T-helper 1 cell treated with Interleukin-12 subunit alpha and Interleukin-12 subunit beta and Interleukin-4 antibody, amounts not matched to agents 30 μg/mL and 1 μg/mL, for 36 hours (primary cell): ENCODE measurements around the gene CKB.

Experiments
- H3K27ac Mint-ChIP-seq: one replicate; pipeline ENCODE4 v1.8.0; 2021; ENCODE audit warnings: mild to moderate bottlenecking, mixed read lengths
- H3K27me3 Mint-ChIP-seq: one replicate; pipeline ENCODE4 v1.8.0; 2021; ENCODE audit warnings: low read depth, mixed read lengths
- H3K36me3 Mint-ChIP-seq: one replicate; pipeline ENCODE4 v1.8.0; 2021; ENCODE audit warnings: low read depth, mixed read lengths
- H3K4me1 Mint-ChIP-seq: one replicate; pipeline ENCODE4 v1.8.0; 2021; ENCODE audit warnings: low read depth, mixed read lengths
- H3K4me3 Mint-ChIP-seq: one replicate; pipeline ENCODE4 v1.8.0; 2021; ENCODE audit warnings: mild to moderate bottlenecking, moderate library complexity, mixed read lengths
- H3K9me3 Mint-ChIP-seq: one replicate; pipeline ENCODE4 v1.8.0; 2021; ENCODE audit warnings: mixed read lengths

Gene CKB

DNA sequence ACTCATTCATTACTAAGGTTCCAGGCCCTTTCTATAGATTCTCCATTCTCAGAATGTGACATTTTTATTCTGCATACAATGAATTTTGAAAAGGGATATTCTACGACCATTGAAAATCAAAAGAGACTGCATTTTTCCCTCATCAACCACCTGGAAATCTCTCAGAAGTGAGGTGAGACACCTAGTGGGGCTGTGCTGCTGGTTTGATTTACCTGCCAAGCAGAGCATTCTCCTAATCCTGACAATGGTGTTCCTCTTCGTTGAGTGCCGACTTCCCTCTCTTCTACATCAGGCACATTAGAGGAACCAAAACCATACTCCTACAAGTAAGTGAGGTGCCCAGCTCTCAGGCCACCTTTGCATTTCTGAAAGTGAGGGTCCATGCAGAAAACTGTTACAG, 14.9 kb downstream of the CKB start:
- Mint-ChIP-seq H3K27ac (no peak overlapping the region), H3K4me3 (no peak overlapping the region), H3K27me3 (no peaks in the 10 kb centered on the region), H3K9me3 (no peaks in the 10 kb centered on the region), H3K4me1 (no peaks in the 10 kb centered on the region), H3K36me3 (peaks cover 27% of the 10 kb centered on the region)

DNA sequence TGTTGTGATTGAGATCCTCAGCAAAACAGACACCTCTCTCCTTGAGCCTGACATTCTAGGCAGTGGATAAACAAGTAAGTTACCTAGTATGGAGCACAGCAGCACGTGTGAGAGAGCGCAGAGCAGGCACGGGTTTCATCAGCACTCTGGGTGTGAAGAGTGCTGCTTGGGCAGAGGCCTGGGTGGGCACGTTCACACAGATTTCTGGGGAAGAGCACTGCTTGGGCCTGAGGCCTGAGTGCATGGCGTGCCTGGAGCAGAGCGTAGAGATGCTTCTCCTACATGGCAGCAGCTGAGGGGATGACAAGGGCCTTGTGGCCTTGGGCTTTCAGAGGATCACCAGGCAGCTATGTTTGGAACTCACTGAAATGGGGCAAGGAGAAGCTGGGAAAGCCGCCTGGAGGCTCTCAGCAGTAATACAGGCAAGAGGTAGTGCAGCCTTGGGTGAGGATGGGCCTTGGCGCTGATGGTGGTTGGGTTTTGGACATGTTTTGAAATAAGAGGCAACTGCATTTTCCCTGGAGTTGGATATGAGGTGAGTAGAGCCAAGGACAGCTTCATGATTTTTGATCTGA, 17.6 kb downstream of the CKB start:
- Mint-ChIP-seq H3K4me3 (no peak overlapping the region), H3K27ac (no peak overlapping the region), H3K36me3 (peaks cover 41% of the 10 kb centered on the region), H3K27me3 (no peaks in the 10 kb centered on the region), H3K4me1 (peaks cover under 1% of the 10 kb centered on the region), H3K9me3 (no peaks in the 10 kb centered on the region)

GRCh38 chr14:103503296-103503695, 19.3 kb downstream of the CKB start:
- no peak overlapping the region for H3K27ac Mint-ChIP-seq
- H3K27me3 Mint-ChIP-seq: no peaks in the 10 kb centered on the region
- H3K4me1 Mint-ChIP-seq: peaks cover 4% of the 10 kb centered on the region
- no peak overlapping the region for H3K4me3 Mint-ChIP-seq
- H3K9me3 Mint-ChIP-seq: no peaks in the 10 kb centered on the region
- peaks cover 37% of the 10 kb centered on the region for H3K36me3 Mint-ChIP-seq

GRCh38 chr14:103502877-103503276, 19.8 kb downstream of the CKB start:
- peaks cover 37% of the 10 kb centered on the region for H3K36me3 Mint-ChIP-seq
- no peak overlapping the region for H3K27ac Mint-ChIP-seq
- H3K4me1 Mint-ChIP-seq: peaks cover 4% of the 10 kb centered on the region

DNA sequence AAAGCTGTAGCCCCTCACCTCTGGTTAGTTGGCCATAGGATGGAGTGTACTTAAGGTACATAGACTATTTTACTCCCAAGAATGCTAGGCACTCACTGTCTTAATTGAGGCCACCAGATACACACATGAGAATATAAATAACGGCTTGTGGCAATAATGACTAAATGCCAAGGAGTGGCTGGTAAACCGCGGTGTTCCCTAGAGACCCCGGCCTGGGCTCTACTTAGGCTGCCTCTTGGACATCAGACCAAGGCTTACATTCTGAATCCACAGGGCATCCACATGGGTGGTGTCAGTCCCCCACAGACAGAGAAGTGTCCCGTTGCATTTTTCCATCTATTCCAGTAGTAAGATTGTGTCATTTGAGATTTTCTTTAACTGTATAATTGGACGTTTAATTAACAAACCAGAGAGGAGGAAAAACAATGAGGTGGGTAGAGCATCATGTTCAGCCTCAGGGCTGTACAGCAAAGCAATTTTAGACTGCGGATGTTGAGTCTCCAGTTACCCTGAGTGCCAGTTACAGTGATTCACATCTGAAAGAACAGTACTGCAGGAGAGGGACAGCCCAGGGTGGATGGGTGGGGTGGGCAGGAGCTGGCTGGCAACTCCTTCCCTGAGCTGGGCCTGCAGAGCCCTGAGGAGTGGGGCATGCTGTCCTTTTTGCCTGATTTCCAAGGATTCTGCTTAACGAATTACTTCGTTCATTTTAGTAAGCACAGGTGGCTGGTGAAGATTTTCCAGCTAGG, 20.5 kb downstream of the CKB start:
- Mint-ChIP-seq H3K4me3 (no peak overlapping the region), H3K4me1 (peaks cover 4% of the 10 kb centered on the region), H3K27ac (no peak overlapping the region), H3K36me3 (peaks cover 37% of the 10 kb centered on the region), H3K27me3 (no peaks in the 10 kb centered on the region), H3K9me3 (no peaks in the 10 kb centered on the region)

More at GRCh38 chr14:103502877-103503276, 19.8 kb downstream of the CKB start:
- no peaks in the 10 kb centered on the region for H3K27me3 Mint-ChIP-seq
- no peak overlapping the region for H3K4me3 Mint-ChIP-seq
- H3K9me3 Mint-ChIP-seq: no peaks in the 10 kb centered on the region

DNA sequence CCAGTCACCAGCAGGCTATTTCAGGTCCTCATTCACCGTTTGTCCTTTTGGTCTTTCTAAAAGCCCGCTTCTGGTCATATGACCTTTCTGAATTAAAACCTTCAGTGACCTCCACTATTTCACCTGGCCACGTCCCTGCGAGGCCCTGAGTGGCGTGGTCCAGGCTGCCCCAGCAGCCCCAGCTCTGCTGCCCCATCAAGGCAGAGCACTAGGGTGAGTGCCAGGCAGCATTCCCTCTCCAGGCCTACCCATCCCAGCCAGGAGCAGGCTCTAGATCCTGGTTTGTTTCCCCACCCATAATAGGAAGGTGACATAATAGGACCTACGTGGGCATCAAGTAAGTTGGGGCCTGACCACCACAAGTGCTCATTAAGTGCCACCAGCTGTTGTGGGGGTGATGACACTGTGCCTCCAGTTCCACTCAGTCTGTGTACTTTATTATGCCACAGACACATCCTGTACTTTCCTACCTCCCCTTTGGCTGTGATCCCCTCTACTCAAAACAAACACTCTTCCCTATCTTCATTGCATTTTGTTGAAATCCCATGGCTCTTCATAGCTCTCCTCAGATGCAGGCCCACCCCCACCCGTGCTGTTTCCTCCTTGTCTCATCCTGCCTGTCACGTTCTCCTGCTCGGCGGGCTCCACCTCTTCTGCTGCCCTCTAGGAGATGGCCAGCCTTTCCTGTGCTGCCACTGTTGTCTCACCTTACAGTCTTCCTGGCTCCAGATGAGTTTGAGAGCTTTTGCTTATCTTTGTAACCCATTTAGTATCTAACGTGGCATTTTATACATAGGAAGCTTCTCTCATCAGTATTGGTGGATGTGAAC, 21.4 kb downstream of the CKB start:
- Mint-ChIP-seq H3K9me3 (no peaks in the 10 kb centered on the region), H3K4me1 (peaks cover 4% of the 10 kb centered on the region), H3K4me3 (no peak overlapping the region), H3K27ac (peak overlapping the region; percentile 12), H3K27me3 (no peaks in the 10 kb centered on the region), H3K36me3 (peaks cover 35% of the 10 kb centered on the region)

DNA sequence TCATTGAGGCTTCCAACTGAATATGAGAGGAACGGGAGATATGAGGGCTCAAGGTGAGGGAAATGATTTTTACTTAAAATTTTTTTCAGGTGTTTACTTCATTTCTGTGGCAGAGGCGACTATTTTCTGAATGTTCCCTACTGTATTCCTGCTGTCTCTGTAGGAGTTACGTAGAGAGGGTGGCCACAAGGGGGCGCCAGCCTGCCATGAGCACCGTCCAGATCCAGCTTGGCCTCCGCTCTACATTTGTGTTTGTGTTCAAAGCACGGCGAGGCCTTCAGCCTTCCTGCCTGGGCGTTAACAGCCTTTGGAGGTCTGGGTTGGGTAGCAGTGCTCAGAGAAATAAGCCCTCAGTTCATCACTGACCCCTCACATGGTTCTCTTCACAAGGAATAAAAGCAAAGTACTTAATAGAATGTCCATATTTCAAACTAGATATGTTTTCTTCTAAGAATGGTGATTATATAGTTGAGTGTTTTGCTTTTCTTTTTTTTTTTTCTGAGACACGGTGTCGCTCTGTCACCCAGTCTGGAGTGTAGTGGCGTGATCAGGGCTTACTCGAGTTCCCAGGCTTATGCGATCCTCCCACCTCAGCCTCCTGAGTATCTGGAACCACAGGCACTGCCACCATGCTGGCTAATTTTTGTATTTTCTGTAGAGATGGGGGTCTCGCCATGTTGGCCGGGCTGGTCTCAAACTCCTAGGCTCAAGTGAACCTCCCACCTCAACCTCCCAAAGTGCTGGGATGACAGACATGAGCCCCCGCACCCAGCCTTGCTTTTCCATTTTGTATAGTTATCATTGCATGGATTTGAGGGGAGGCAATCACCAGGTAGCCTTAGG, 22.3 kb downstream of the CKB start:
- H3K4me3 Mint-ChIP-seq: no peak overlapping the region
- H3K4me1 Mint-ChIP-seq: peaks cover 4% of the 10 kb centered on the region
- peaks cover 35% of the 10 kb centered on the region for H3K36me3 Mint-ChIP-seq
- no peak overlapping the region for H3K27ac Mint-ChIP-seq
- no peaks in the 10 kb centered on the region for H3K9me3 Mint-ChIP-seq
- no peaks in the 10 kb centered on the region for H3K27me3 Mint-ChIP-seq

DNA sequence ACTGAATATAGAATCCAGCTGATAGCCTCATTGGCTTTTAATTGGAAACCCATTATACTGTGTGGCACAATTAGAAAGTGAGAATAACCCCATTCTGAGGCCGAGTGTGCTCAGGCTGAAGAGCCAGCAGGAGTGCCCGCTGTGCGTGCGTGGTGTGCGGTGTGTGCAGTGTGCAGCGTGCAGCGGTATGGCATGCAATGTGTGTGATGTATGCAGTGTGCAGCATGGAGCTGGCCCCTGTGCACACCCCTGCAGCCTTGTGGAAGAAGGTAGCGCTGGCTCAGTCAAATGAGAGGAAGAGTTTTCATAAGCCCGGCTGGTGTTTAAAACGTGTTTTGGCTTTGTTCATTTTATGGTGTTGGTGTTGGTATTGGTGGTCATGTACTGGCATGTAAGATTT, 22.9 kb downstream of the CKB start:
- Mint-ChIP-seq H3K4me1 (peaks cover 4% of the 10 kb centered on the region), H3K27me3 (no peaks in the 10 kb centered on the region), H3K4me3 (no peak overlapping the region), H3K36me3 (peaks cover 32% of the 10 kb centered on the region), H3K9me3 (no peaks in the 10 kb centered on the region), H3K27ac (no peak overlapping the region)

DNA sequence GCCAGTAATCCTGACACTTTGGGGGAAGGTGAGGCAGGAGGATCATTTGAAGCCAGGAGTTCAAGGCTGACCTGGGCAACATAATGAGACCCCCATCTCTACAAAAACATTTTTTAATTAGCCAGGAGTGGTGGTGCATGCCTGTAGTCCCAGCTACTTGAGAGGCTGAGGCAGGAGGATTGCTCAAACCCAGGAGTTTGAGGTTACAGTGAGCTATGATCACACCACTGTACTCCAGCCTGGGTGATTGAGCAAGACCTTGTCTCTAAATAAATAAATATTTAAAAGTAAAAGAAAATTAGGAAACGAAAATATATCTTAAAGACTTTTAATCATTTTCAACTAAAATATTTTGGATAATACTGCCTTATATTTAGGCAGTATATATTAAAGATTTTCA, 25.9 kb downstream of the CKB start:
- peaks cover 4% of the 10 kb centered on the region for H3K4me1 Mint-ChIP-seq
- H3K9me3 Mint-ChIP-seq: no peaks in the 10 kb centered on the region
- no peak overlapping the region for H3K27ac Mint-ChIP-seq
- H3K27me3 Mint-ChIP-seq: no peaks in the 10 kb centered on the region
- H3K4me3 Mint-ChIP-seq: no peak overlapping the region
- peaks cover 17% of the 10 kb centered on the region for H3K36me3 Mint-ChIP-seq

- Mint-ChIP-seq H3K4me3 (no peak overlapping the region), H3K27me3 (no peaks in the 10 kb centered on the region), H3K4me1 (peaks cover 4% of the 10 kb centered on the region), H3K27ac (no peak overlapping the region), H3K36me3 (peaks cover 18% of the 10 kb centered on the region), H3K9me3 (no peaks in the 10 kb centered on the region)
Measured at GRCh38 chr14:103495854-103496253, 26.8 kb downstream of the CKB start.

DNA sequence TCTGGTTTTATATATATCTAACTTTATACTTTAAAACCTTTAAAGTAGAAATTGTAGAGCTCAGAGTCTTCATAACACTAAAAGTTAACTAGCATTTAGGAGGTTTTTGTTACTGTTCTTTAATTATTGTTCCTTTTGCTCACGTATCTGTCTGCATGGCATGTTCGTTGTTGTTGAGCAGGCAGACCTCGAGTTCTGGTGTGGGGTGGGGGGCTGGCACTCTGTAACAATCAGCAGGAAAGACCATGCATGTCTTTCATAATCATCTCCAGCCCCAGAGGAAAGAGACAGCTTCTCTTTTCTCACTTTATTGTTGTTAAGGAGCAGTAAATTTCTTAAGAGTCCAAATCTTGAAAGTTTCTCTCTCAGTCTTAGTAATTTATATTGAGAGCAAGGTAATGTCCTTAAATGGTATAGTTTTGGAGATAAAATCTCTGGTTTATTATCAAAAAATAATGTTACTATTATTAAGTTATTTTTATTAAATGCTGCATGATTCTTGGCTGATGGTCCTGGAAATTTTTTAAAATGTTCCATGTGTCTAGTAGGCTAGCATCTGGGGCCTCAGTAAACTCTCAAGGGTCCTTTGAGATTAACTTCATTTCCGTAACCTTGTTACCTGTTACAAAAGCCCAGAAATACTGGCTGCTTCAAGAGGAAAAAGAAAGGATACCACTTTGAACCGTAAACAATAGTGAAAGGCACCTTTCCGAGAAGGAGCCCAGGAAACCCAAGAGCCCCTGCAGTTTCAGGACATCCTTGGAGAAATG, 30.3 kb downstream of the CKB start:
- peaks cover 18% of the 10 kb centered on the region for H3K36me3 Mint-ChIP-seq
- H3K4me1 Mint-ChIP-seq: no peaks in the 10 kb centered on the region
- H3K27ac Mint-ChIP-seq: no peak overlapping the region
- no peak overlapping the region for H3K4me3 Mint-ChIP-seq
- H3K27me3 Mint-ChIP-seq: no peaks in the 10 kb centered on the region
- H3K9me3 Mint-ChIP-seq: no peaks in the 10 kb centered on the region

- no peaks in the 10 kb centered on the region for H3K27me3 Mint-ChIP-seq
- no peak overlapping the region for H3K4me3 Mint-ChIP-seq
- peaks cover 19% of the 10 kb centered on the region for H3K36me3 Mint-ChIP-seq
Measured at GRCh38 chr14:103491691-103492090, 30.9 kb downstream of the CKB start.

DNA sequence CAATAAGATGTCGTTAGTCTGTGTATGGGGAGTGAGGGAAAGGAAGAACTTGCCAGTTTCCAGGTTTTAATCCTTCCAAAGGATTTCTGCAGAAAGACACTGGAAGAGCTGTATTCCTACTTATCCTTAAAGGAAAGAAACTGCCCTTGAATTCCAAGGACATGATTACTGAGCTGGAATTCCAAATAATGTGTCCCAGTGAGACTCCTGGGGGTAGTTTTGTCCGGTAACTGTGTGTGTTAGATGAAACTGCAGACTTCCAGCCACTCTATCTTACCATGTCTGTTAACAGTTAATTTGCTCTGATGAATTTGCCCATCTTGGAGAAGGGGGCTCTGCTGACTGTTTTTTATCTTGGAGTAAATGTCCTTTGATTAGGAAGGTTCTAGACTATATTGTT, 33.0 kb downstream of the CKB start:
- Mint-ChIP-seq H3K27ac (no peak overlapping the region), H3K4me1 (no peaks in the 10 kb centered on the region), H3K4me3 (no peak overlapping the region), H3K27me3 (no peaks in the 10 kb centered on the region), H3K36me3 (peaks cover 19% of the 10 kb centered on the region), H3K9me3 (no peaks in the 10 kb centered on the region)

More at GRCh38 chr14:103491691-103492090, 30.9 kb downstream of the CKB start:
- Mint-ChIP-seq H3K4me1 (no peaks in the 10 kb centered on the region), H3K27ac (no peak overlapping the region), H3K9me3 (no peaks in the 10 kb centered on the region)

GRCh38 chr14:103488960-103489359, 33.7 kb downstream of the CKB start:
- no peaks in the 10 kb centered on the region for H3K9me3 Mint-ChIP-seq
- H3K36me3 Mint-ChIP-seq: peaks cover 19% of the 10 kb centered on the region
- H3K4me1 Mint-ChIP-seq: no peaks in the 10 kb centered on the region
- H3K4me3 Mint-ChIP-seq: no peak overlapping the region
- H3K27me3 Mint-ChIP-seq: no peaks in the 10 kb centered on the region
- H3K27ac Mint-ChIP-seq: no peak overlapping the region
